Mucosa of descending colon (tissue), 3 donors: ENCODE results near the gene NUP62. TPM values are rescaled to one million over a fixed set of nuclear protein-coding genes. Genes with fewer than 3 reads are reported as not detected.
A peak's percentile ranks its signal among the peaks of the same experiment; 100 is the strongest.
"Not testable (repeated sequence)": the region's sequence is repeated elsewhere in the genome, so short reads cannot be mapped to it uniquely, and the experiment has no call there.

Source experiments
- ATAC-seq: fragments of 200-7000 bp; cut with Tn5 transposase; one replicate; pipeline ENCODE4 v1.9.1; 2020; ENCODE audit warnings: mild to moderate bottlenecking, moderate library complexity
- DNase-seq, 3 donors: peaks; one replicate each; pipeline ENCODE4 v3.0.0-alpha.2; 2020
- H3K36me3 ChIP-seq: fragments of 200-600 bp; one replicate; pipeline ENCODE4 v1.8.0; 2021; ENCODE audit warnings: low read depth, mild to moderate bottlenecking
- H3K4me1 ChIP-seq: fragments of 200-600 bp; one replicate; pipeline ENCODE4 v1.8.0; 2021; ENCODE audit warnings: low read depth, mild to moderate bottlenecking
- H3K4me3 ChIP-seq: fragments of 200-600 bp; one replicate; pipeline ENCODE4 v1.8.0; 2021; ENCODE audit warnings: mild to moderate bottlenecking
- H3K9me3 ChIP-seq: fragments of 200-600 bp; one replicate; pipeline ENCODE4 v1.8.0; 2021; ENCODE audit warnings: mild to moderate bottlenecking
- intact Hi-C, 2 donors: fragments of 100-400 bp; cut with DNase I in 1 of 2; cut with micrococcal nuclease in 1 of 2; formaldehyde crosslinking; loops; one replicate each; pipeline versions ENCODE4 v1.11.0 to v1.11.1; 2022; cut with DNase I, micrococcal nuclease
- total RNA-seq, 3 donors: library from RNA; stranded (reverse); fragmentation: NEBNext Ultra II Directional in 2 of 3; extraction: Animal tissue kit (Norgen Biotek cat#: 25700) in 2 of 3; gene quantifications; one replicate each; pipeline versions ENCODE4 v1.2.1 to v1.2.4, GENCODE V29; 2021 to 2023
- TF ChIP-seq, protein P1 (sequence below): fragments of 200-600 bp; IDR thresholded peaks from one replicate; pipeline ENCODE4 v1.8.0; 2022; ENCODE audit warnings: antibody characterized with exemption, mild to moderate bottlenecking
- donor health status: DM: no; HTN: no; CAD: no; lungs with moderate emphysema.
- donor health status: DM: no; HTN: no; CAD: no.
- donor health status: DM: no; HTN: yes; CAD: no.

The NUP62 gene
- total RNA-seq, 3 donors from 2014 or later, result 34.1 to 41.0 (median 40.9) TPM

DNA sequence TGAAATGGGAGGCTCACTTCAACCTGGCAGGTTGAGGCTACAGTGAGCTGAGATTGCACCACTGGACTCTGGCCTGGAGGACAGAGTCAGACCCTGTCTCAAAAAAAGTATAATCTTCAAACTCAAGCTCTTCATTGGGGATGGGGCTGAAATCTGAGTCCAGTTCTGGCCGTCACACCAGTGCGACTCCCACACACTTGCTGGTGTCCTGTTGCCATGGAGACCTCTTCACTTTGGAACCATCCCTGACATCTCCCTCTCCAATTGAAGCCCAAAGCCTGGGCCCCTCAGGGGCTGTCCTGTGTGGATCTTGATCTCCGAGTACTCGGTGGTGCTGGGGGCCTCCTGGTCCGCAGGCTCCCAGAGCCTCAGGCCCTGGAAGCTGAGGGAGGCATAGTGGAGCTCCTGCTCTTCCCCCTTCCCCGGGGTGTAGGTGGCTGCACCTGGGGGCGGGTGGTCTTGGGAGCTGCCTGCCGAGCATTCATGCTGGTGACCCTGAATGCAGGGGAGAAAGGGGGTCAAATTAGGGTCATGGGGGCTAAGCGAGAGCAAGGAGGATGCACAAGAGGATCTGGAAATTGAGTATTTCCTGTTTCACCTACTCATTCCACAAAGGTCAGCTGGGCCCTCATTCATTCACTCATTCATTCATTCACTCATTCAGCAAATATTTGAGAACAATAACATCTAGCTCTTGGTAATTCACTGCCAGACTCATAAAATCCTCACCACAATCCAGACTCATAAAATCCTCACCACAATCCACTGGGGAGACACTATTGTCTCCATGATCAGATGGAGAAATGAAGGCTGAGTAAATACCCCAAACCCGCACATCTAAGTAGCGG is 20.7 kb upstream of the NUP62 start:
- Histone ChIP-seq H3K9me3 (no peaks in the 10 kb centered on the region), H3K4me1 (peaks cover 27% of the 10 kb centered on the region), H3K36me3 (no peaks in the 10 kb centered on the region), H3K4me3 (no peak overlapping the region)
- intact Hi-C loops, result no loop called here
- DNase-seq (peak in 2 of 3 donors; percentile 17 to 31), ATAC-seq (peak; percentile 24)
- TF ChIP-seq, protein P1, sequence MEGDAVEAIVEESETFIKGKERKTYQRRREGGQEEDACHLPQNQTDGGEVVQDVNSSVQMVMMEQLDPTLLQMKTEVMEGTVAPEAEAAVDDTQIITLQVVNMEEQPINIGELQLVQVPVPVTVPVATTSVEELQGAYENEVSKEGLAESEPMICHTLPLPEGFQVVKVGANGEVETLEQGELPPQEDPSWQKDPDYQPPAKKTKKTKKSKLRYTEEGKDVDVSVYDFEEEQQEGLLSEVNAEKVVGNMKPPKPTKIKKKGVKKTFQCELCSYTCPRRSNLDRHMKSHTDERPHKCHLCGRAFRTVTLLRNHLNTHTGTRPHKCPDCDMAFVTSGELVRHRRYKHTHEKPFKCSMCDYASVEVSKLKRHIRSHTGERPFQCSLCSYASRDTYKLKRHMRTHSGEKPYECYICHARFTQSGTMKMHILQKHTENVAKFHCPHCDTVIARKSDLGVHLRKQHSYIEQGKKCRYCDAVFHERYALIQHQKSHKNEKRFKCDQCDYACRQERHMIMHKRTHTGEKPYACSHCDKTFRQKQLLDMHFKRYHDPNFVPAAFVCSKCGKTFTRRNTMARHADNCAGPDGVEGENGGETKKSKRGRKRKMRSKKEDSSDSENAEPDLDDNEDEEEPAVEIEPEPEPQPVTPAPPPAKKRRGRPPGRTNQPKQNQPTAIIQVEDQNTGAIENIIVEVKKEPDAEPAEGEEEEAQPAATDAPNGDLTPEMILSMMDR, result no peak

DNA sequence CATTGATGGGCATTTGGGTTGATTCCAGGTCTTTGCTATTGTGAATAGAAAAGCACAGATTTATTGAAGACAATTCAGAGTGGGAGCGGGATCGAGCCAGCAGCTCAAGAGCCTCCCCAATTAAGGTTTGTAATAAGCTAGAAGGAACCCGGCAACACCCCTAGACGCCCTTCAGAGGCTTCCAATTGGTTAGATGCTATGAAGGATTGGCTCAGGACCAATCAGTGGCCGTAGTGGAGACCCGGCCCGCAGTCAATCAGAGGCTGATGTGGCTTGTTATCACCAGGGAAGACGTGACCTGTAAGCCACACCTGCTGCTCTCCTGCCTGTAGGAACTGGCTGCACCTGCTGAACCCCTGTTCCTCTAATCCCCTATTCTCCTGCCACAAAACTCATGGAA is 17.1 kb upstream of the NUP62 start:
- Histone ChIP-seq H3K4me3 (no peak overlapping the region), H3K9me3 (no peaks in the 10 kb centered on the region), H3K4me1 (peaks cover 6% of the 10 kb centered on the region), H3K36me3 (no peaks in the 10 kb centered on the region)
- intact Hi-C loops, result no loop called here
- DNase-seq (peak in 2 of 3 donors; percentile 10 to 12), ATAC-seq (peak; percentile 15)
- TF ChIP-seq, protein P1, result no peak

DNA sequence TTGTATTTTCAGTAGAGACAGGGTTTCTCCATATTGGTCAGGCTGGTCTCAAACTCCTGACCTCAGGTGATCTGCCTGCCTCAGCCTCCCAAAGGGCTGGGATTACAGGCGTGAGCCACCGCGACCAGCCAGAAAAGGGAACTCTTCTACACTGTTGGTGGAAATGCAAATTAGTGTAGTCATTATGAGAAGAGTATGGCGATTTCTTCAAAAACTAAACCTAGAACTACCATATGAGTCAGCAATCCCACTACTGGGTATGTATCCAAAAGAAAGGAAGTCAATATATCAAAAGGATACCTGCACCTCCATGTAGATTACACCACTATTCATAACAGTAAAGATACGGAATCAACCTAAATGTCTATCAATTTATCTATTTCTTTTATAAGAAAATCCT is 15.3 kb upstream of the NUP62 start:
- H3K9me3 ChIP-seq, intact Hi-C loops, H3K4me1 ChIP-seq, H3K4me3 ChIP-seq, ATAC-seq, H3K36me3 ChIP-seq: not testable (repeated sequence)
- DNase-seq, result peak in 1 of 3 donors; percentile 17

- TF ChIP-seq, protein P1, result no peak
- no peak overlapping the region for H3K4me3 ChIP-seq
- peaks cover 6% of the 10 kb centered on the region for H3K4me1 ChIP-seq
- H3K36me3 ChIP-seq, result no peaks in the 10 kb centered on the region
- H3K9me3 ChIP-seq, result no peaks in the 10 kb centered on the region
- ATAC-seq (no peak), DNase-seq (no peak)
- intact Hi-C loops, result no loop called here
Observed at GRCh38 chr19:49940482-49940791, 11.1 kb upstream of the NUP62 start.

DNA sequence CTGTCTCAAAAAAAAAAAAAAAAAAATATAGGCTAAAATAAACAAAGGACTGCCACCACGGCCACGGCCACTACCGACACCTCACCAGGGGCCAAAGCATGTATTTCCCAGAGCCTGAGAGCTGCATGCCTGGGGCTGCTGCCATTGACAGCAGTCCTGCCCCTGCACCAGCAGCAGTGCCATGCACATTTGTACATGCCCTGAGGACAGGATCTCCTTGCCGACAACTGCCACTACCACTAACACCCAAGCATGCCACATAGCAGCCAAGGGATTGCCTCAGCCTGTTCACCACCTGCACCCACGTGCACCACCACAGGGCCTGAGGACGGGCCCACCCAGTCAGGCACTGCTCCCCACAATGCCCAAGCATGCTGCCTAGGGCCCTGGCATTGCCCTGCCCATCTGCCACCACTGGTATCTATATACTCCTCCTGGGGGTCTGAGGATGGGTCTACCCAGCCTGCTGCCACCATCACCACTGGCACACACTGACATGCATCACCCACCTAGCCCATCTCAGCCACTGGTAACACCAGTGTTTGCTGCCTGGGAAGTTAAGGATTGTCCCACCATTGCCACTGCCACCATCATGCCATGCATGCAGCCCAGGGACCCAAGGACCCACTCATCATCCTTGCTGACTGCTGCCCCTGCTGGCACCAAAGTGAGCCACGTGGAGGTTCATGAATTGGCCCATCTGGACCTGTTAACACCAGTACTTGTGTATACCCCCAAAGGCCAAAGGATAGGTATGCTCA is 10.6 kb upstream of the NUP62 start:
- Histone ChIP-seq H3K36me3 (no peaks in the 10 kb centered on the region), H3K4me1 (peaks cover 4% of the 10 kb centered on the region), H3K4me3 (no peak overlapping the region), H3K9me3 (no peaks in the 10 kb centered on the region)
- intact Hi-C loops, result loop anchor here (5.0 to 10.0 kb wide), 2 partner anchors 42 to 45 kb away; no protein-coding TSS in a partner anchor
- TF ChIP-seq, protein P1, result no peak
- ATAC-seq (no peak), DNase-seq (peak in 2 of 3 donors; percentile 27 to 29)

DNA sequence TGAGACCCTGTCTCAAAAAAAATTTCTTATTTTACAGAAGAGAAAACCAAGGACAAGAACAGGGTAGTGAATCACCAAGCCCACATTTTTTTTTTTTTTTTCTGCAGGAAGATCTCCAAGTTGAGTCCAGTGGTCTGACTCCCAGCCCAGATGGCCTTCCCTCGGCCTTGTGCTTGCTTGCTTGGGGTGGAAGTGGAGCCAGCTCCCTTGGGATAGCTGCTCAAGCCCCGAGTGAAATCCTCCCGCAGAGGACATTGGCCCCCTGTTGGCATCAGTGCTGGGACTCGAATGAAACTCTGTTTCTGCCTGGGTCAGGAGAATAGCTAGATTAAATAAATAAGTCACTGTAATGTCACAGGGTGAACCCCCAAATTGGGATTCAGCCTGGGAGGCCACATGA is 9.4 kb upstream of the NUP62 start:
- ATAC-seq, result no peak
- TF ChIP-seq, protein P1, result no peak
- Histone ChIP-seq H3K9me3 (no peaks in the 10 kb centered on the region), H3K36me3 (no peaks in the 10 kb centered on the region), H3K4me3 (no peak overlapping the region), H3K4me1 (peaks cover 4% of the 10 kb centered on the region)
- DNase-seq, result peak in 1 of 3 donors; percentile 20
- intact Hi-C loops, result loop anchor here (5.0 to 10.0 kb wide), 2 partner anchors 44 to 46 kb away; no protein-coding TSS in a partner anchor
